Aorta (tissue), 5 donors: ENCODE results near the gene SEMA5B. TPM values are rescaled to one million over a fixed set of nuclear protein-coding genes. Genes with fewer than 3 reads are reported as not detected.

Source experiments
- ATAC-seq: fragments of 200-7000 bp; cut with Tn5 transposase; one replicate; pipeline ENCODE4 v1.9.1; 2022; ENCODE audit warnings: moderate library complexity; ENCODE audit not compliant: low FRiP score
- DNase-seq, 2 donors: peaks; one replicate each; pipeline ENCODE4 v3.0.0-alpha.2; 2020
- H3K27ac ChIP-seq, 2 donors: one replicate each; pipeline ENCODE4 v1.5.1; 2013; ENCODE audit warnings: low read length in 2 of 2, mild to moderate bottlenecking in 2 of 2, moderate library complexity in 2 of 2, control low read depth in 1 of 2, inconsistent platforms in 1 of 2, low read depth in 1 of 2
- H3K27me3 ChIP-seq, 2 donors: one replicate each; pipeline ENCODE4 v1.6.1; 2013; ENCODE audit warnings: control low read depth in 1 of 2, low read length in 1 of 2, mild to moderate bottlenecking in 1 of 2, moderate library complexity in 1 of 2; ENCODE audit not compliant: insufficient read depth in 2 of 2, control insufficient read depth in 1 of 2
- H3K36me3 ChIP-seq, 2 donors: one replicate each; pipeline ENCODE4 v1.6.1; 2013; ENCODE audit warnings: control low read depth in 1 of 2, low read length in 1 of 2, mild to moderate bottlenecking in 1 of 2; ENCODE audit not compliant: insufficient read depth in 2 of 2, control insufficient read depth in 1 of 2
- H3K4me1 ChIP-seq, 2 donors: one replicate each; pipeline ENCODE4 v1.6.1; 2013; ENCODE audit warnings: low read length in 2 of 2, control low read depth in 1 of 2, mild to moderate bottlenecking in 1 of 2, moderate library complexity in 1 of 2; ENCODE audit not compliant: insufficient read depth in 2 of 2, control insufficient read depth in 1 of 2
- H3K4me3 ChIP-seq, 2 donors: one replicate each; pipeline ENCODE4 v1.5.1; 2013; ENCODE audit warnings: low read length in 2 of 2, control low read depth in 1 of 2, mild to moderate bottlenecking in 1 of 2
- H3K9me3 ChIP-seq: one replicate; pipeline ENCODE4 v1.6.1; 2013; ENCODE audit warnings: mild to moderate bottlenecking, low read length; ENCODE audit not compliant: control insufficient read depth
- WGBS, 2 donors: extraction: QIAGEN DNeasy Blood & Tissue Kit; methylation state at CpG; one replicate each; pipeline ENCODE4 v1.1.7; 2013; 5-methylcytosine and 5-hydroxymethylcytosine counted together
- intact Hi-C, 2 donors: fragments of 100-400 bp; cut with DNase I; formaldehyde crosslinking; loops; one replicate each; pipeline versions ENCODE4 v1.14.2 to v1.15.0; 2022
- polyA plus RNA-seq, 2 donors: library from polyadenylated mRNA; stranded (reverse); fragments of 200-250 nt; gene quantifications; one replicate each; pipeline ENCODE4 v1.2.3, GENCODE V29; 2013
- total RNA-seq, 2 donors: library from RNA; stranded (reverse); fragmentation: NEBNext Ultra II Directional; extraction: Animal tissue kit (Norgen Biotek cat#: 25700); gene quantifications; one replicate each; pipeline ENCODE4 v1.2.1, GENCODE V29; 2021
- donor health status: healthy with polysubstance abuse.
- donor health status: Bipolar disorder and iron deficiency.
- donor health status: DM: no; HTN: no; CAD: no.
- donor health status: DM: no; HTN: no; CAD: no.
- donor health status: DM: yes; HTN: yes; CAD: no.

SEMA5B gene
- total and polyA plus RNA-seq, 4 donors = under 0.01 to 4.9 (median 0.92) TPM

GRCh38 chr3:122957707-122958689, 69.6 kb downstream of the SEMA5B start:
- no peaks in the 10 kb centered on the region for H3K9me3 ChIP-seq
- DNase-seq (peak in 1 of 2 donors; percentile 75), ATAC-seq (peak; percentile 89)
- no peaks in the 10 kb centered on the region for H3K27me3 ChIP-seq
- WGBS, 2 donors = 15 to 21% methylated on average over 7 of the region's 7 CpGs
- intact Hi-C loops = no loop called here
- H3K27ac ChIP-seq = peak overlapping the region in 1 of 2 donors; percentile 14
- no peaks in the 10 kb centered on the region for H3K36me3 ChIP-seq
- peaks cover 0 to 5% of the 10 kb centered on the region in 2 donors for H3K4me1 ChIP-seq
- no peak overlapping the region for H3K4me3 ChIP-seq

GRCh38 chr3:122956693-122957455, 70.7 kb downstream of the SEMA5B start:
- 21 to 23% methylated on average over 15 of the region's 15 CpGs for WGBS, 2 donors
- H3K9me3 ChIP-seq = no peaks in the 10 kb centered on the region
- intact Hi-C loops = no loop called here
- peaks cover 0 to 5% of the 10 kb centered on the region in 2 donors for H3K4me1 ChIP-seq
- no peak overlapping the region for H3K4me3 ChIP-seq
- H3K27ac ChIP-seq = peak overlapping the region in 1 of 2 donors; percentile 5
- ATAC-seq (peak; percentile 21), DNase-seq (no peak)
- H3K36me3 ChIP-seq = no peaks in the 10 kb centered on the region
- no peaks in the 10 kb centered on the region for H3K27me3 ChIP-seq

- H3K36me3 ChIP-seq = no peaks in the 10 kb centered on the region
- H3K27ac ChIP-seq = no peak overlapping the region
- no peak overlapping the region for H3K4me3 ChIP-seq
- WGBS, 2 donors = 31 to 32% methylated on average over 20 of the region's 20 CpGs
- ATAC-seq = peak; percentile 55
- H3K27me3 ChIP-seq = no peaks in the 10 kb centered on the region
- intact Hi-C loops = no loop called here
- no peak for DNase-seq
- H3K9me3 ChIP-seq = no peaks in the 10 kb centered on the region
- peaks cover 0 to 5% of the 10 kb centered on the region in 2 donors for H3K4me1 ChIP-seq
These were observed 71.5 kb downstream of the SEMA5B start for GRCh38 chr3:122955916-122956692.

- ATAC-seq (no peak), DNase-seq (no peak)
- H3K4me3 ChIP-seq = no peak overlapping the region
- intact Hi-C loops = no loop called here
- peaks cover 0 to 5% of the 10 kb centered on the region in 2 donors for H3K4me1 ChIP-seq
- no peaks in the 10 kb centered on the region for H3K36me3 ChIP-seq
- H3K27me3 ChIP-seq = no peaks in the 10 kb centered on the region
- H3K9me3 ChIP-seq = no peaks in the 10 kb centered on the region
- H3K27ac ChIP-seq = no peak overlapping the region
- WGBS, 2 donors = 60 to 70% methylated on average over 3 of the region's 3 CpGs
These were observed 75.0 kb downstream of the SEMA5B start for GRCh38 chr3:122952520-122952919.

GRCh38 chr3:122948408-122948807, 79.2 kb downstream of the SEMA5B start:
- H3K27ac ChIP-seq = no peak overlapping the region
- whole genome bisulfite sequencing, 2 donors = 60 to 68% methylated on average over 7 of the region's 7 CpGs
- intact Hi-C loops = loop anchor here in 1 of 2 donors (10.0 kb wide), 1 partner anchor 606 kb away; no protein-coding TSS in a partner anchor
- no peaks in the 10 kb centered on the region for H3K36me3 ChIP-seq
- no peak for ATAC-seq
- H3K9me3 ChIP-seq = no peaks in the 10 kb centered on the region
- no peak overlapping the region for H3K4me3 ChIP-seq
- no peaks in the 10 kb centered on the region for H3K27me3 ChIP-seq
- no peak for DNase-seq
- no peaks in the 10 kb centered on the region for H3K4me1 ChIP-seq

GRCh38 chr3:122947738-122948137, 79.8 kb downstream of the SEMA5B start:
- DNase-seq = no peak
- Histone ChIP-seq H3K4me1 (no peaks in the 10 kb centered on the region), H3K4me3 (no peak overlapping the region), H3K9me3 (no peaks in the 10 kb centered on the region), H3K27me3 (no peaks in the 10 kb centered on the region), H3K27ac (no peak overlapping the region), H3K36me3 (no peaks in the 10 kb centered on the region)
- intact Hi-C loops = loop anchor here in 1 of 2 donors (10.0 kb wide), 1 partner anchor 607 kb away; no protein-coding TSS in a partner anchor
- ATAC-seq = no peak
- WGBS, 2 donors = 8 to 17% methylated on average over 2 of the region's 2 CpGs

- H3K4me1 ChIP-seq = no peaks in the 10 kb centered on the region
- H3K9me3 ChIP-seq = no peaks in the 10 kb centered on the region
- no peak overlapping the region for H3K27ac ChIP-seq
- 68 to 80% methylated on average over 7 of the region's 7 CpGs for WGBS, 2 donors
- no peaks in the 10 kb centered on the region for H3K27me3 ChIP-seq
- intact Hi-C loops = loop anchor here in 1 of 2 donors (10.0 kb wide), 1 partner anchor 608 kb away; no protein-coding TSS in a partner anchor
- ATAC-seq (no peak), DNase-seq (no peak)
- H3K4me3 ChIP-seq = no peak overlapping the region
- H3K36me3 ChIP-seq = no peaks in the 10 kb centered on the region
These were observed 80.4 kb downstream of the SEMA5B start for GRCh38 chr3:122947196-122947595.

GRCh38 chr3:122946185-122946584, 81.4 kb downstream of the SEMA5B start:
- Histone ChIP-seq H3K27ac (no peak overlapping the region), H3K36me3 (no peaks in the 10 kb centered on the region), H3K27me3 (no peaks in the 10 kb centered on the region), H3K4me1 (no peaks in the 10 kb centered on the region), H3K9me3 (no peaks in the 10 kb centered on the region), H3K4me3 (no peak overlapping the region)
- ATAC-seq (no peak), DNase-seq (no peak)
- intact Hi-C loops = loop anchor here in 1 of 2 donors (10.0 kb wide), 1 partner anchor 609 kb away; no protein-coding TSS in a partner anchor
